ENCODE data around the gene GBE1. TPM values are rescaled to one million over a fixed set of nuclear protein-coding genes. Genes with fewer than 3 reads are reported as not detected.
A peak's percentile ranks its signal among the peaks of the same experiment; 100 is the strongest.

Gene GBE1
- polyA plus RNA-seq, 1 donor: 10.0 TPM

- DNase-seq: no peak
These were observed 158.7 kb downstream of the GBE1 start for GRCh38 chr3:81602781-81603180.

- DNase-seq: no peak
These were observed 159.6 kb downstream of the GBE1 start for GRCh38 chr3:81601707-81602305.

- DNase-seq: no peak
These were observed 169.3 kb downstream of the GBE1 start for GRCh38 chr3:81592101-81592500.

GRCh38 chr3:81585937-81586336, 175.5 kb downstream of the GBE1 start:
- no peak for DNase-seq

GRCh38 chr3:81585056-81585455, 176.4 kb downstream of the GBE1 start:
- DNase-seq: no peak

- peak; percentile 4 for DNase-seq
These were observed 179.4 kb downstream of the GBE1 start for GRCh38 chr3:81581966-81582599.

- DNase-seq: peak; percentile 72
These were observed 181.1 kb downstream of the GBE1 start for GRCh38 chr3:81580355-81580754.

- DNase-seq: no peak
These were observed 181.7 kb downstream of the GBE1 start for GRCh38 chr3:81579744-81580143.

GRCh38 chr3:81572201-81572756, 189.2 kb downstream of the GBE1 start:
- DNase-seq: no peak

- DNase-seq: no peak
These were observed 193.1 kb downstream of the GBE1 start for GRCh38 chr3:81568378-81568777.

GRCh38 chr3:81565041-81565440, 196.4 kb downstream of the GBE1 start:
- DNase-seq: no peak

- no peak for DNase-seq
These were observed 203.3 kb downstream of the GBE1 start for GRCh38 chr3:81558106-81558505.

GRCh38 chr3:81554801-81555200, 206.6 kb downstream of the GBE1 start:
- peak; percentile 15 for DNase-seq

- DNase-seq: no peak
These were observed 207.1 kb downstream of the GBE1 start for GRCh38 chr3:81554388-81554787.

GRCh38 chr3:81550415-81550814, 211.0 kb downstream of the GBE1 start:
- DNase-seq: no peak

GRCh38 chr3:81549831-81550230, 211.6 kb downstream of the GBE1 start:
- DNase-seq: no peak

GRCh38 chr3:81549388-81549787, 212.1 kb downstream of the GBE1 start:
- no peak for DNase-seq

GRCh38 chr3:81545572-81545971, 215.9 kb downstream of the GBE1 start:
- DNase-seq: no peak

- DNase-seq: no peak
These were observed 217.1 kb downstream of the GBE1 start for GRCh38 chr3:81544385-81544784.

GRCh38 chr3:81540787-81541186, 220.7 kb downstream of the GBE1 start:
- DNase-seq: no peak

- DNase-seq: no peak
These were observed 229.6 kb downstream of the GBE1 start for GRCh38 chr3:81531846-81532245.

- no peak for DNase-seq
These were observed 230.2 kb downstream of the GBE1 start for GRCh38 chr3:81531263-81531662.

GRCh38 chr3:81530180-81530939, 231.1 kb downstream of the GBE1 start:
- DNase-seq: no peak

- DNase-seq: no peak
These were observed 239.6 kb downstream of the GBE1 start for GRCh38 chr3:81521855-81522254.
